Measurements from ENCODE around the gene MPP2. TPM values are rescaled to one million over a fixed set of nuclear protein-coding genes. Genes with fewer than 3 reads are reported as not detected.

MPP2 gene
- total and polyA plus RNA-seq, 2 experiments from 2014 or later, result 1.3 to 1.4 TPM

GRCh38 chr17:43852571-43852970 is 54.8 kb downstream of the MPP2 start:
- no peak for DNase-seq (ENCODE audit: low spot score)

GRCh38 chr17:43849116-43849515 is 58.2 kb downstream of the MPP2 start:
- 94% methylated on average over 8 of the region's 8 CpGs for WGBS (ENCODE audit: low lambda C conversion rate, missing lambda C conversion rate)

More at GRCh38 chr17:43852571-43852970, 54.8 kb downstream of the MPP2 start:
- Histone ChIP-seq H3K9me3 (ENCODE audit: low read depth) (no peaks in the 10 kb centered on the region), H3K27ac (no peak overlapping the region), H3K4me2 (no peak overlapping the region), H3K9me2 (replicated peaks; ENCODE audit: insufficient read depth) (no peaks in the 10 kb centered on the region), H3K4me3 (no peak overlapping the region), H3K79me2 (no peaks in the 10 kb centered on the region), H4K20me1 (ENCODE audit: insufficient read depth, poor library complexity, severe bottlenecking) (no peaks in the 10 kb centered on the region), H2AFZ (no peak overlapping the region), H3K36me3 (replicated peaks; ENCODE audit: insufficient read depth, low read depth) (no peaks in the 10 kb centered on the region), H3K27me3 (peaks cover 4% of the 10 kb centered on the region), H3K4me1 (ENCODE audit: insufficient read depth) (no peaks in the 10 kb centered on the region)
- WGBS (ENCODE audit: low lambda C conversion rate, missing lambda C conversion rate), result 86% methylated on average over 8 of the region's 8 CpGs
- TF ChIP-seq, protein P1, sequence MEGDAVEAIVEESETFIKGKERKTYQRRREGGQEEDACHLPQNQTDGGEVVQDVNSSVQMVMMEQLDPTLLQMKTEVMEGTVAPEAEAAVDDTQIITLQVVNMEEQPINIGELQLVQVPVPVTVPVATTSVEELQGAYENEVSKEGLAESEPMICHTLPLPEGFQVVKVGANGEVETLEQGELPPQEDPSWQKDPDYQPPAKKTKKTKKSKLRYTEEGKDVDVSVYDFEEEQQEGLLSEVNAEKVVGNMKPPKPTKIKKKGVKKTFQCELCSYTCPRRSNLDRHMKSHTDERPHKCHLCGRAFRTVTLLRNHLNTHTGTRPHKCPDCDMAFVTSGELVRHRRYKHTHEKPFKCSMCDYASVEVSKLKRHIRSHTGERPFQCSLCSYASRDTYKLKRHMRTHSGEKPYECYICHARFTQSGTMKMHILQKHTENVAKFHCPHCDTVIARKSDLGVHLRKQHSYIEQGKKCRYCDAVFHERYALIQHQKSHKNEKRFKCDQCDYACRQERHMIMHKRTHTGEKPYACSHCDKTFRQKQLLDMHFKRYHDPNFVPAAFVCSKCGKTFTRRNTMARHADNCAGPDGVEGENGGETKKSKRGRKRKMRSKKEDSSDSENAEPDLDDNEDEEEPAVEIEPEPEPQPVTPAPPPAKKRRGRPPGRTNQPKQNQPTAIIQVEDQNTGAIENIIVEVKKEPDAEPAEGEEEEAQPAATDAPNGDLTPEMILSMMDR (IDR thresholded peaks at IDR 0.05; ENCODE audit: poor library complexity), result no peak
- TF ChIP-seq EZH2 (IDR thresholded peaks at IDR 0.05; ENCODE audit: borderline replicate concordance), result no peak
- no peak for TF ChIP-seq EZH2phosphoT487 (IDR thresholded peaks at IDR 0.05; ENCODE audit: low read depth, severe bottlenecking, unreplicated experiment)

DNA sequence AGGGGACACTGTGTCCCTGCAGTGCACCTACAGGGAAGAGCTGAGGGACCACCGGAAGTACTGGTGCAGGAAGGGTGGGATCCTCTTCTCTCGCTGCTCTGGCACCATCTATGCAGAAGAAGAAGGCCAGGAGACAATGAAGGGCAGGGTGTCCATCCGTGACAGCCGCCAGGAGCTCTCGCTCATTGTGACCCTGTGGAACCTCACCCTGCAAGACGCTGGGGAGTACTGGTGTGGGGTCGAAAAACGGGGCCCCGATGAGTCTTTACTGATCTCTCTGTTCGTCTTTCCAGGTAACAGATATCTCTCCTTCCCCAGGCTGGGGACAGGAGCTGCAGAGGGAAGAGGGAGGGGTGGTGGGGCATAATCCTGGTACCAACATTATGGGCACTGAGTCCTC is 58.7 kb downstream of the MPP2 start:
- WGBS (ENCODE audit: low lambda C conversion rate, missing lambda C conversion rate), result 92% methylated on average over 10 of the region's 10 CpGs
- H3K9me2 ChIP-seq (replicated peaks; ENCODE audit: insufficient read depth), result no peaks in the 10 kb centered on the region
- H2AFZ ChIP-seq, result no peak overlapping the region
- H3K9me3 ChIP-seq (ENCODE audit: low read depth), result no peaks in the 10 kb centered on the region
- TF ChIP-seq EZH2 (IDR thresholded peaks at IDR 0.05; ENCODE audit: borderline replicate concordance) (no peak), EZH2phosphoT487 (IDR thresholded peaks at IDR 0.05; ENCODE audit: low read depth, severe bottlenecking, unreplicated experiment) (no peak)
- TF ChIP-seq, protein P1 (IDR thresholded peaks at IDR 0.05; ENCODE audit: poor library complexity), result no peak
- H3K4me1 ChIP-seq (ENCODE audit: insufficient read depth), result no peaks in the 10 kb centered on the region
- no peak for DNase-seq (ENCODE audit: low spot score)
- no peaks in the 10 kb centered on the region for H3K36me3 ChIP-seq (replicated peaks; ENCODE audit: insufficient read depth, low read depth)
- no peak overlapping the region for H3K4me2 ChIP-seq
- no peak overlapping the region for H3K4me3 ChIP-seq
- H3K79me2 ChIP-seq, result no peaks in the 10 kb centered on the region
- no peak overlapping the region for H3K27ac ChIP-seq
- no peaks in the 10 kb centered on the region for H4K20me1 ChIP-seq (ENCODE audit: insufficient read depth, poor library complexity, severe bottlenecking)
- no peaks in the 10 kb centered on the region for H3K27me3 ChIP-seq

More at GRCh38 chr17:43849116-43849515, 58.2 kb downstream of the MPP2 start:
- no peaks in the 10 kb centered on the region for H3K79me2 ChIP-seq
- no peaks in the 10 kb centered on the region for H4K20me1 ChIP-seq (ENCODE audit: insufficient read depth, poor library complexity, severe bottlenecking)
- H3K9me2 ChIP-seq (replicated peaks; ENCODE audit: insufficient read depth), result no peaks in the 10 kb centered on the region
- no peaks in the 10 kb centered on the region for H3K4me1 ChIP-seq (ENCODE audit: insufficient read depth)
- H3K27me3 ChIP-seq, result peaks cover under 1% of the 10 kb centered on the region
- no peak overlapping the region for H2AFZ ChIP-seq
- no peaks in the 10 kb centered on the region for H3K36me3 ChIP-seq (replicated peaks; ENCODE audit: insufficient read depth, low read depth)
- H3K4me3 ChIP-seq, result no peak overlapping the region
- H3K4me2 ChIP-seq, result no peak overlapping the region
- TF ChIP-seq EZH2phosphoT487 (IDR thresholded peaks at IDR 0.05; ENCODE audit: low read depth, severe bottlenecking, unreplicated experiment) (no peak), EZH2 (IDR thresholded peaks at IDR 0.05; ENCODE audit: borderline replicate concordance) (no peak)
- TF ChIP-seq, protein P1 (IDR thresholded peaks at IDR 0.05; ENCODE audit: poor library complexity), result no peak
- DNase-seq (ENCODE audit: low spot score), result no peak
- H3K9me3 ChIP-seq (ENCODE audit: low read depth), result no peaks in the 10 kb centered on the region
- H3K27ac ChIP-seq, result no peak overlapping the region

GRCh38 chr17:43846963-43847371 is 60.4 kb downstream of the MPP2 start, which contains the start of gene CD300LG:
CD300LG (plus strand) TSS chr17:43847176; CDS start chr17:43847217, 41 bp downstream.
- Histone ChIP-seq H2AFZ (no peak within 1 kb of the TSS), H3K4me2 (no peak within 1 kb of the TSS), H3K4me1 (ENCODE audit: insufficient read depth) (no peaks in the 10 kb centered on the region), H3K79me2 (no peaks in the 10 kb centered on the region), H3K36me3 (replicated peaks; ENCODE audit: insufficient read depth, low read depth) (no peaks in the 10 kb centered on the region), H3K27me3 (no peaks in the 10 kb centered on the region), H3K4me3 (no peak within 1 kb of the TSS), H3K9me2 (replicated peaks; ENCODE audit: insufficient read depth) (no peaks in the 10 kb centered on the region), H4K20me1 (ENCODE audit: insufficient read depth, poor library complexity, severe bottlenecking) (no peaks in the 10 kb centered on the region), H3K27ac (no peak within 1 kb of the TSS), H3K9me3 (ENCODE audit: low read depth) (no peaks in the 10 kb centered on the region)
- DNase-seq (ENCODE audit: low spot score), result no peak
- WGBS (ENCODE audit: low lambda C conversion rate, missing lambda C conversion rate), result 53% methylated on average over 17 of the region's 17 CpGs
- TF ChIP-seq EZH2phosphoT487 (IDR thresholded peaks at IDR 0.05; ENCODE audit: low read depth, severe bottlenecking, unreplicated experiment) (no peak), EZH2 (IDR thresholded peaks at IDR 0.05; ENCODE audit: borderline replicate concordance) (no peak)
- TF ChIP-seq, protein P1 (IDR thresholded peaks at IDR 0.05; ENCODE audit: poor library complexity), result no peak

Data from hepatocyte (in vitro differentiated cells).